ENCODE measurements around the gene SIRPA.

DNA sequence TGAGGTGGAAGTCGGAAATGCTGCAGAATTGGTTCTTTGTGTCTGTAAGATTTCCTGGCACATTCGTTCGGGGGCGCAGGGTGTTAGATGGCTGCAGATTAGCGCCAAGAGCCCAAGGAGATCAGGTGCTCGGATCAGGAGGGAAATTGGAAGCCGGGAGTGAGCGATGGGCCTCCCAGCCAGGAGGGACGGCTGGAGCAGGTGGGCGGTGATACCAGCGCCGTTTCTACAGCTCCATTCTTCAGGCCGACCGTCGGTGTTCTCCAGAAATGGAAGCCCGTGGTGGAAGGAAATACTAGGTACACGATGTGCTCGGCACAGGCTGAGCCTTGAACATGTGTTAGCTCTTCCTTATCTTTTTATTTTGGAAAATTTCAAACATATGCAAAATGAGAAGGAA, 6.5 kb downstream of the SIRPA start:
- TF ChIP-seq POLR2A (IDR thresholded peaks at IDR 0.05; ENCODE audit: low read depth, low read length): no peak
- TF ChIP-seq RFX5 (IDR thresholded peaks at IDR 0.05; ENCODE audit: low read depth, low read length): no peak
- TF ChIP-seq, protein P1, sequence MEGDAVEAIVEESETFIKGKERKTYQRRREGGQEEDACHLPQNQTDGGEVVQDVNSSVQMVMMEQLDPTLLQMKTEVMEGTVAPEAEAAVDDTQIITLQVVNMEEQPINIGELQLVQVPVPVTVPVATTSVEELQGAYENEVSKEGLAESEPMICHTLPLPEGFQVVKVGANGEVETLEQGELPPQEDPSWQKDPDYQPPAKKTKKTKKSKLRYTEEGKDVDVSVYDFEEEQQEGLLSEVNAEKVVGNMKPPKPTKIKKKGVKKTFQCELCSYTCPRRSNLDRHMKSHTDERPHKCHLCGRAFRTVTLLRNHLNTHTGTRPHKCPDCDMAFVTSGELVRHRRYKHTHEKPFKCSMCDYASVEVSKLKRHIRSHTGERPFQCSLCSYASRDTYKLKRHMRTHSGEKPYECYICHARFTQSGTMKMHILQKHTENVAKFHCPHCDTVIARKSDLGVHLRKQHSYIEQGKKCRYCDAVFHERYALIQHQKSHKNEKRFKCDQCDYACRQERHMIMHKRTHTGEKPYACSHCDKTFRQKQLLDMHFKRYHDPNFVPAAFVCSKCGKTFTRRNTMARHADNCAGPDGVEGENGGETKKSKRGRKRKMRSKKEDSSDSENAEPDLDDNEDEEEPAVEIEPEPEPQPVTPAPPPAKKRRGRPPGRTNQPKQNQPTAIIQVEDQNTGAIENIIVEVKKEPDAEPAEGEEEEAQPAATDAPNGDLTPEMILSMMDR (conservative IDR thresholded peaks at IDR 0.05; ENCODE audit: low read depth, low read length): no peak
- TF ChIP-seq BHLHE40 (IDR thresholded peaks at IDR 0.05; ENCODE audit: low read depth, low read length): no peak
- TF ChIP-seq MXI1 (IDR thresholded peaks at IDR 0.05; ENCODE audit: borderline replicate concordance, low read depth, low read length): no peak
- TF ChIP-seq CHD1 (IDR thresholded peaks at IDR 0.05; ENCODE audit: low read depth, low read length): no peak
- TF ChIP-seq FOS (IDR thresholded peaks at IDR 0.05; ENCODE audit: low read depth, low read length): no peak
